ENCODE measurements around the gene STK25. TPM values are rescaled to one million over a fixed set of nuclear protein-coding genes. Genes with fewer than 3 reads are reported as not detected.

STK25 gene
- total RNA-seq, 1 donor from 2014 or later: 211 TPM

DNA sequence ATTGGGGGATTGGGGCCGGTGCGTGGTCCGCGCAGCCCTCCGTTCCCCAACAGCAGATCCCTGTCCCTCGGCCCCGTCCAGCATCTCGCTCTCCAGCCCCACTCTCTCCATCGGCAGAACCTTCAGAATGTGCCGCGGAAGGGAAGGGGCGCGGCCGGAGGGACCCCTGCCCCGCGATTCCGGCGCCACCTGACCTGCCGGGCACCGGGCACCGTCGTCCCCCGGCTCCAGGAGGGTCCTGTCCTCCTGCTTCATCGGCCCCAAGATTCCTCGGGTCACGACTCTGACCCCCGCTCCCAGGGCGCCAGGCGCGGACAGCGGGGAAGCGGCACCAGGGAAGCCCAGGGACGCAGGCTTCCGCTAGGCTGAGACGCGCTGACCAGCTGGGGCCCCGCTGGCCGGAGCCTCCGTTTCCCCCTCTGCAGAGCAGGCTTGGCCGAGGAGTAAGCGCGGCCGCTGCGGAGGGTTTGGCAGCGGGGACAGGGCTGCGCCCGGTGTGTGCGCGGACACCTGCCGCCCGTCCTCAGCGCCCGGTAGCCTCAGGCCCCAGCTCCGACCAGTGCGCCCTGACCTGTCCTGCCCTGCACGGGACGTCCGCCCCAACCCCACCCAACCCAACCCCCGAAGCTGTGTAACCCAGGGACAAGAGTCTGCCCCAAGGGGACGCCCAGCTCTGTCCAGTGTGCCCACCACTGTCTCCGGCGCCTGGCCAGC is 33.3 kb upstream of the STK25 start:
- H3K4me3 ChIP-seq (ENCODE audit: insufficient read depth, low read depth, low read length): no peak overlapping the region
- Mint-ChIP-seq H3K27ac (ENCODE audit: unreplicated experiment) (no peak overlapping the region), H3K4me3 (ENCODE audit: unreplicated experiment) (no peak overlapping the region)

DNA sequence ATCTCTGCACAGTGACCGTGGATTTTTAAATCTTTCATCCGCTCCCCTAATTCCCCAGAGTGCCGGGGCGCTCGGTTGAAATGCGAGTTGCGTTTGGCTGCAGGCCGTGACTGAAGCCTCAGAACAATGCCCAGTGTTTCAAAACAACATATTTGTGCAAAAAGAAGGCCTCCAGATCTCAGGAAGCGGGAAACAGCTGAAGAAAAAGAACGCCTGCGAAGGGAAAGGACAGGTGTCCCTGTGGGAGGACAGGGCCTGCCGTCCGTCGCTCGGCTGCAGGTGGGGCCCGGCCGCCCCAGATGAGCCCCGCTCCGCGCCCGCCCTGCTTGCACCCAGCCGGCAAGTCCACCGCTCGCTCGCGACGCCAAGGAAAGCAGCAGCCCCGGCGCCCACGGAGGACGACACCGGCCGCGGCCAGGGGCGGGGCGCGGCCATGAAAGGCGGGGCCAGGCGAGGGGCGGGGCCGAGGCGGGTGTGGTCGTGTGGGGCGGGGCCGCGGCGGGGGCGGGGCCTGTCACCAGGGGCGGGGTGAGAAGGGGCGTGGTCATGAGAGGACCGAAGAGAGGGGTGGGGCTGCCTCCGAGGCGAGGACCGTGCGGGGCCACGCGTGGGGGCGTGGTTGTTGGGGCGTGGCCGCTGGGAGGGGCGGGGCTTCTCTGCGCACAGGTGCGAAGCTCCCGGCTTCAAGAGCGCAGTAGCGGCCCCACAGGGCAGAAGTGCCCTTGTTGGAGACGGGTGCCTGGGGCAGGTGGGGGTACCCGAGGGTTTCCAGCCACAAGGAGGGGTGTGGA is 32.6 kb upstream of the STK25 start:
- H4K20me1 ChIP-seq (ENCODE audit: insufficient read depth, low read length): no peaks in the 10 kb centered on the region
- Mint-ChIP-seq H3K9me3 (ENCODE audit: unreplicated experiment) (no peaks in the 10 kb centered on the region), H3K4me3 (ENCODE audit: unreplicated experiment) (peak overlapping the region; percentile 73), H3K27ac (ENCODE audit: unreplicated experiment) (peak overlapping the region; percentile 88), H3K4me1 (ENCODE audit: low read depth, unreplicated experiment) (peaks cover 4% of the 10 kb centered on the region), H3K36me3 (ENCODE audit: low read depth, unreplicated experiment) (no peaks in the 10 kb centered on the region), H3K27me3 (ENCODE audit: low read depth, unreplicated experiment) (peaks cover 15% of the 10 kb centered on the region)
- H3K4me2 ChIP-seq (ENCODE audit: low read length): peak overlapping the region; percentile 86
- no peak overlapping the region for H3K9ac ChIP-seq (ENCODE audit: low read length)
- no peak for FAIRE-seq
- TF ChIP-seq, protein P1, sequence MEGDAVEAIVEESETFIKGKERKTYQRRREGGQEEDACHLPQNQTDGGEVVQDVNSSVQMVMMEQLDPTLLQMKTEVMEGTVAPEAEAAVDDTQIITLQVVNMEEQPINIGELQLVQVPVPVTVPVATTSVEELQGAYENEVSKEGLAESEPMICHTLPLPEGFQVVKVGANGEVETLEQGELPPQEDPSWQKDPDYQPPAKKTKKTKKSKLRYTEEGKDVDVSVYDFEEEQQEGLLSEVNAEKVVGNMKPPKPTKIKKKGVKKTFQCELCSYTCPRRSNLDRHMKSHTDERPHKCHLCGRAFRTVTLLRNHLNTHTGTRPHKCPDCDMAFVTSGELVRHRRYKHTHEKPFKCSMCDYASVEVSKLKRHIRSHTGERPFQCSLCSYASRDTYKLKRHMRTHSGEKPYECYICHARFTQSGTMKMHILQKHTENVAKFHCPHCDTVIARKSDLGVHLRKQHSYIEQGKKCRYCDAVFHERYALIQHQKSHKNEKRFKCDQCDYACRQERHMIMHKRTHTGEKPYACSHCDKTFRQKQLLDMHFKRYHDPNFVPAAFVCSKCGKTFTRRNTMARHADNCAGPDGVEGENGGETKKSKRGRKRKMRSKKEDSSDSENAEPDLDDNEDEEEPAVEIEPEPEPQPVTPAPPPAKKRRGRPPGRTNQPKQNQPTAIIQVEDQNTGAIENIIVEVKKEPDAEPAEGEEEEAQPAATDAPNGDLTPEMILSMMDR (IDR thresholded peaks at IDR 0.05; ENCODE audit: insufficient read depth, low read depth, low read length): no peak
- no peak for TF ChIP-seq EZH2 (IDR thresholded peaks at IDR 0.05; ENCODE audit: insufficient read depth, low read length)
- peaks cover 28% of the 10 kb centered on the region for H3K4me1 ChIP-seq (ENCODE audit: insufficient read depth, low read length)
- H3K36me3 ChIP-seq (ENCODE audit: insufficient read depth, low read length): no peaks in the 10 kb centered on the region
- no peaks in the 10 kb centered on the region for H3K79me2 ChIP-seq (ENCODE audit: insufficient read depth, low read length)
- H2AFZ ChIP-seq (ENCODE audit: low read depth, low read length): peak overlapping the region; percentile 79
- peak overlapping the region; percentile 55 for H3K4me3 ChIP-seq (ENCODE audit: insufficient read depth, low read depth, low read length)
- H3K27me3 ChIP-seq (ENCODE audit: insufficient read depth, low read length): peaks cover 4% of the 10 kb centered on the region
- no peaks in the 10 kb centered on the region for H3K9me3 ChIP-seq (ENCODE audit: insufficient read depth, low read depth, low read length)
- no peak for DNase-seq (ENCODE audit: low read depth)
- no peak overlapping the region for H3K27ac ChIP-seq (ENCODE audit: low read depth, low read length)

More for the DNA sequence above, 33.3 kb upstream of the STK25 start:
- Histone ChIP-seq H3K9ac (ENCODE audit: low read length) (no peak overlapping the region), H3K4me2 (ENCODE audit: low read length) (peak overlapping the region; percentile 86), H3K9me3 (ENCODE audit: insufficient read depth, low read depth, low read length) (no peaks in the 10 kb centered on the region), H3K4me1 (ENCODE audit: insufficient read depth, low read length) (peaks cover 36% of the 10 kb centered on the region), H3K36me3 (ENCODE audit: insufficient read depth, low read length) (no peaks in the 10 kb centered on the region), H3K27me3 (ENCODE audit: insufficient read depth, low read length) (peaks cover 4% of the 10 kb centered on the region), H2AFZ (ENCODE audit: low read depth, low read length) (peak overlapping the region; percentile 8), H3K79me2 (ENCODE audit: insufficient read depth, low read length) (no peaks in the 10 kb centered on the region), H3K27ac (ENCODE audit: low read depth, low read length) (no peak overlapping the region), H4K20me1 (ENCODE audit: insufficient read depth, low read length) (no peaks in the 10 kb centered on the region)
- DNase-seq (ENCODE audit: low read depth): no peak
- H3K36me3 Mint-ChIP-seq (ENCODE audit: low read depth, unreplicated experiment): no peaks in the 10 kb centered on the region
- TF ChIP-seq, protein P1 (IDR thresholded peaks at IDR 0.05; ENCODE audit: insufficient read depth, low read depth, low read length): no peak
- TF ChIP-seq EZH2 (IDR thresholded peaks at IDR 0.05; ENCODE audit: insufficient read depth, low read length): peak; percentile 62
- no peak for FAIRE-seq
- no peaks in the 10 kb centered on the region for H3K9me3 Mint-ChIP-seq (ENCODE audit: unreplicated experiment)
- H3K27me3 Mint-ChIP-seq (ENCODE audit: low read depth, unreplicated experiment): peaks cover 13% of the 10 kb centered on the region
- H3K4me1 Mint-ChIP-seq (ENCODE audit: low read depth, unreplicated experiment): peaks cover 4% of the 10 kb centered on the region
